Transverse colon (tissue), 4 donors: ENCODE measurements around the gene ARHGAP32.

Experiments
- POLR2AphosphoS5 ChIP-seq, 3 donors: sonication (generic); formaldehyde crosslinking; IDR thresholded peaks; one replicate each; pipeline ENCODE4 v1.6.1; 2016; ENCODE audit warnings: antibody characterized with exemption in 3 of 3
- TF ChIP-seq, protein P1 (sequence below), 5 experiments: fragments of 200-600 bp in 3 of 5; fragments of 450-650 bp in 2 of 5; sonication (generic) in 3 of 5; IDR thresholded peaks; 1 replicate in 2 of 5; 2 replicates in 3 of 5; pipeline ENCODE4 v1.5.1; 2016 to 2017; ENCODE audit warnings: antibody characterized with exemption in 5 of 5, inconsistent platforms in 3 of 5, mild to moderate bottlenecking in 2 of 5, moderate library complexity in 1 of 5

DNA sequence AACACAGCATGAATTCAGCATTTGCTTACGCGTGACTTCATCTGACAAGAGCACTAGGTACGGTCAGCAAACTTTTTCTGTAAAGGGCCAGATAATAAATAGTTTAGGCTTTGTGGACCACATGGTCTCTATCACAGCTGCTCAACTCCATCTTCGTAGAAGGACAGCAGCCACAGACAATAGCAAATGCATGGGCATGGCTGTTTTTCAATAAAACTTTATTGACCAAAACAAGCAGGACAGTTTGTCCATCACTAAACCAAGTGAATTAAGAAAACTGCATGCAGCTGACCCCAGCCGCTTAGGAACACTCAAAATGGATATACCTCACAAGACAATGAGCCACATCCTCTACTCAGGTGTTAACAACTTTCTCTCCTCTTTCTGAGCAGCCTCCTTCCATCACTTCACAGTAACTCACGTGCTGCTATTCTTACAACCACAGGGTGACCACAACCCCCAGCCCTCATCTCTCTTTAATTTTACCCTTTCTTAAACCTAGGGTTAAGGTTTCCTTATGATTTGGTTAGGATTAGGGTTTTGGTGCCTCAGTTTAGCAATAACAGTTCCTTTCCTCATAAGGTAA lies 22.7 kb upstream of the ARHGAP32 start:
- TF ChIP-seq, protein P1, sequence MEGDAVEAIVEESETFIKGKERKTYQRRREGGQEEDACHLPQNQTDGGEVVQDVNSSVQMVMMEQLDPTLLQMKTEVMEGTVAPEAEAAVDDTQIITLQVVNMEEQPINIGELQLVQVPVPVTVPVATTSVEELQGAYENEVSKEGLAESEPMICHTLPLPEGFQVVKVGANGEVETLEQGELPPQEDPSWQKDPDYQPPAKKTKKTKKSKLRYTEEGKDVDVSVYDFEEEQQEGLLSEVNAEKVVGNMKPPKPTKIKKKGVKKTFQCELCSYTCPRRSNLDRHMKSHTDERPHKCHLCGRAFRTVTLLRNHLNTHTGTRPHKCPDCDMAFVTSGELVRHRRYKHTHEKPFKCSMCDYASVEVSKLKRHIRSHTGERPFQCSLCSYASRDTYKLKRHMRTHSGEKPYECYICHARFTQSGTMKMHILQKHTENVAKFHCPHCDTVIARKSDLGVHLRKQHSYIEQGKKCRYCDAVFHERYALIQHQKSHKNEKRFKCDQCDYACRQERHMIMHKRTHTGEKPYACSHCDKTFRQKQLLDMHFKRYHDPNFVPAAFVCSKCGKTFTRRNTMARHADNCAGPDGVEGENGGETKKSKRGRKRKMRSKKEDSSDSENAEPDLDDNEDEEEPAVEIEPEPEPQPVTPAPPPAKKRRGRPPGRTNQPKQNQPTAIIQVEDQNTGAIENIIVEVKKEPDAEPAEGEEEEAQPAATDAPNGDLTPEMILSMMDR (IDR thresholded peaks at IDR 0.05), result no peak
- TF ChIP-seq POLR2AphosphoS5 (IDR thresholded peaks at IDR 0.05), result no peak
